ENCODE data around the gene PCDHA7. TPM values are rescaled to one million over a fixed set of nuclear protein-coding genes. Genes with fewer than 3 reads are reported as not detected.

Gene PCDHA7
- 0.22 and 0.87 TPM in 2 replicates for total RNA-seq

GRCh38 chr5:140833993-140834392 lies at the start of gene PCDHA7:
Gene PCDHA7 (plus strand): TSS chr5:140834269. CDS start chr5:140834384, 115 bp downstream.

GRCh38 chr5:140785905-140786686 lies 48.0 kb upstream of the PCDHA7 start, which contains the start of gene PCDHA1:
Gene PCDHA1 (plus strand): TSS chr5:140786140.

GRCh38 chr5:140794595-140795258 lies 39.3 kb upstream of the PCDHA7 start, which contains the start of gene PCDHA2:
Gene PCDHA2 (plus strand): TSS chr5:140794852.

GRCh38 chr5:140800816-140801493 lies 33.1 kb upstream of the PCDHA7 start, which contains the start of gene PCDHA3:
Gene PCDHA3 (plus strand): TSS chr5:140801057.

GRCh38 chr5:140806834-140807775 lies 27.0 kb upstream of the PCDHA7 start, which contains the start of gene PCDHA4:
Gene PCDHA4 (plus strand): TSS chr5:140807068.

GRCh38 chr5:140821375-140822280 lies 12.4 kb upstream of the PCDHA7 start, which contains the start of gene PCDHA5:
Gene PCDHA5 (plus strand): TSS chr5:140821613.

GRCh38 chr5:140827704-140828361 lies 6.2 kb upstream of the PCDHA7 start, which contains the start of gene PCDHA6:
Gene PCDHA6 (plus strand): TSS chr5:140827960. CDS start chr5:140828092, 132 bp downstream.

GRCh38 chr5:140840978-140841962 lies 7.2 kb downstream of the PCDHA7 start, which contains the start of gene PCDHA8:
Gene PCDHA8 (plus strand): TSS chr5:140841187. CDS start chr5:140841322, 135 bp downstream.

GRCh38 chr5:140848139-140849102 lies 14.4 kb downstream of the PCDHA7 start, which contains the start of gene PCDHA9:
Gene PCDHA9 (plus strand): TSS chr5:140848382. CDS start chr5:140848496, 114 bp downstream.

GRCh38 chr5:140855772-140856674 lies 22.0 kb downstream of the PCDHA7 start, which contains the start of gene PCDHA10:
Gene PCDHA10 (plus strand): TSS chr5:140855897. CDS start chr5:140856049, 152 bp downstream.

GRCh38 chr5:140868721-140869554 lies 34.9 kb downstream of the PCDHA7 start, which contains the start of gene PCDHA11:
Gene PCDHA11 (plus strand): TSS chr5:140868957. CDS start chr5:140869104, 147 bp downstream.

GRCh38 chr5:140875085-140876065 lies 41.3 kb downstream of the PCDHA7 start, which contains the start of gene PCDHA12:
Gene PCDHA12 (plus strand): TSS chr5:140875308. CDS start chr5:140875473, 165 bp downstream.

GRCh38 chr5:140881889-140882590 lies 48.0 kb downstream of the PCDHA7 start, which contains the start of gene PCDHA13:
Gene PCDHA13 (plus strand): TSS chr5:140882124. CDS start chr5:140882269, 145 bp downstream.

